Measurements from ENCODE around the gene PDGFRB. TPM values are rescaled to one million over a fixed set of nuclear protein-coding genes. Genes with fewer than 3 reads are reported as not detected.

The PDGFRB gene
- total and polyA plus RNA-seq, 7 donors = 14.6 to 56.0 (median 34.0) TPM

GRCh38 chr5:150137168-150137957, 18.3 kb downstream of the PDGFRB start:
- H3K4me3 ChIP-seq = no peak overlapping the region
- 71 to 77% (median 72%) methylated on average over 12 of the region's 12 CpGs for WGBS, 3 donors
- no peak for TF ChIP-seq CTCF (IDR thresholded peaks at IDR 0.05)
- ATAC-seq (peak in 1 of 4 donors; percentile 23), DNase-seq (no peak)
- intact Hi-C loops (cut with DNase I) = no loop called here
- no peaks in the 10 kb centered on the region for H3K27me3 ChIP-seq (ENCODE audit: insufficient read depth in 3 of 3, low read length in 2 of 3)
- no peaks in the 10 kb centered on the region for H3K4me1 ChIP-seq
- H3K27ac ChIP-seq = peak overlapping the region; percentile 71
- peaks cover 0 to 3% of the 10 kb centered on the region in 2 donors for H3K36me3 ChIP-seq (ENCODE audit: insufficient read depth in 1 of 2, low read depth in 1 of 2)
- H3K9me3 ChIP-seq = no peaks in the 10 kb centered on the region

DNA sequence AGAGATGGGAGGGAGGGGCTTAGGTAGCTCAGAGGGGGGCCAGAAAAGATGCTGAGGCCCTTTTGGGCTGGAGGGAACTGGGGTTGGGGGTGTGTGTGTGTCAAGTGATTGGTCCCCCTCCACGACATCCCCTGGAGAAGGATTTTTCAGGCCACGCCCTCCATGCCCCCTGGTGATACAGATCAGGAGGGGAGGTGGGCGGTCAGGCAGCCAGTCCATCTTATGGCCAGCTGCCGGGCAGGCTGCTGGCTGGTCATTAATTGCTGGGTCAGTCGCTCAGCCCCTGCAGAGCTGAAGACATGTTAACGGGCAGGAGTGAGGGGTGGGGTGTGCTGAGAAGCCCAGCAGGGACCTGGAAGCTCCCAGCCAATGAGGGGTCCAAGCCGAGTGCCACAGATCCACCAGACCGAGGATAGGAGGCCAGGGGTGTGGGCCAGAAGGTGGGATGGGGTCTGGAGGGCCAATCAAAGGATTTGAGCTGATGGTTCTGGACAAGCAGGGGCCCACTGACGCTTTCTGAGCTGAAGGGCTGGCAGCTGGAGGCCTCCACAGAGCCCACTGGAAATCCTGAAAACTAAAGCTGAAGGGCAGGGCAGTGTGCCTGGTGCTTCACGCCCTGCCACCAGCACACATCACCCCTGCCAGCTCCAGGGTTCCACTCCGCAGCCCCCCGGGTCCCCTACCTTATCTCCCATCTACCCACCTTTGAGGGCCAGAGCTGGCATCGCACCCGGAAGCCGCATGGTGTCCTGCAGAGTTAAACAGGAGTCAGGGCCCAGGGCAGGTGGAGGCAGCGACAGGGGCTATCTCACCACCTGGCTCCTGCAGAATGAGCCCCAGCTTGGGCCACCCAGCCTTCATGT, 19.1 kb downstream of the PDGFRB start:
- TF ChIP-seq CTCF (IDR thresholded peaks at IDR 0.05) = no peak
- no peak for ATAC-seq
- H3K36me3 ChIP-seq (ENCODE audit: insufficient read depth in 1 of 2, low read depth in 1 of 2) = peaks cover 0 to 3% of the 10 kb centered on the region in 2 donors
- H3K27ac ChIP-seq = peak overlapping the region; percentile 36
- H3K27me3 ChIP-seq (ENCODE audit: insufficient read depth in 3 of 3, low read length in 2 of 3) = no peaks in the 10 kb centered on the region
- WGBS, 3 donors = 82 to 86% (median 83%) methylated on average over 16 of the region's 16 CpGs
- H3K9me3 ChIP-seq = no peaks in the 10 kb centered on the region
- no peak overlapping the region for H3K4me3 ChIP-seq
- intact Hi-C loops (cut with DNase I) = no loop called here
- DNase-seq = no peak
- H3K4me1 ChIP-seq = no peaks in the 10 kb centered on the region

DNA sequence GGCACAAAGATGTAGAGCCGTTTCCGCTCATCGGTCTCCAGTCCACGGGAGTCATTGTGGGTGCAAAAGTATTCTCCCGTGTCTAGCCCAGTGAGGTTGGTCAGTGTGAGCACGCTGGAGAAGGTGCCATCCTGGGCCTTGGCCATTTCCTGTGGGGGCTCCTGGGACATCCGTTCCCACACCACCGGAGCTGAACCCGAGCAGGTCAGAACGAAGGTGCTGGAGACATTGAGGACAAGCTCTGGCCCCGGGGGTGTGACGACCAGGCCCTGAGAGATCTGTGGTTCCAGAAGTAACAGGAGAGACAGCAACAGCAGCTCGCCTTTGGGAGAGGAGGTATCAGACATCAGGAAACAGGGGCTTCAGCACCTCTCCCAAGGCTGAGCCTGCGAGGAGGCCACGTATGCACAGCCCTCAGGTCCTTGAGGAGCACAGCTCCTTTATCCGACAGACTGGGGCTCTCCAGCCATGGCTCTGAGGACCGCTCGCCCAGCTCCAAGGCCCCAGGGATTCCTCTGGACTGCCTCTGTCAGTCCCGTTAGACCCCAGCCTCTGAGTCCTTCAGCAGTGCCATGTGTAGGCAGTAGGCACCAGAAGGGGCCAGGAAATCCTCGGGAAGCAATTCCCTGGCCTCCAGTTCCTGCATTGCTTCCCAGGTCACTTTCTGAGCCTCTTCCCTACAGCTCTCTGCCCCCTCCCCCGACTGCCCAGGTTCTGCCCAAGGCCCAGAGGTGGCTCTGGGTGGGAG, 19.9 kb downstream of the PDGFRB start:
- DNase-seq (no peak), ATAC-seq (no peak)
- Histone ChIP-seq H3K27me3 (ENCODE audit: insufficient read depth in 3 of 3, low read length in 2 of 3) (no peaks in the 10 kb centered on the region), H3K4me3 (no peak overlapping the region), H3K4me1 (no peaks in the 10 kb centered on the region), H3K36me3 (ENCODE audit: insufficient read depth in 1 of 2, low read depth in 1 of 2) (peaks cover 0 to 3% of the 10 kb centered on the region in 2 donors), H3K9me3 (no peaks in the 10 kb centered on the region), H3K27ac (peak overlapping the region; percentile 36)
- no peak for TF ChIP-seq CTCF (IDR thresholded peaks at IDR 0.05)
- intact Hi-C loops (cut with DNase I) = no loop called here
- 78 to 79% (median 78%) methylated on average over 21 of the region's 21 CpGs for WGBS, 3 donors

- 50 to 58% (median 56%) methylated on average over 7 of the region's 7 CpGs for WGBS, 3 donors
- intact Hi-C loops (cut with DNase I) = no loop called here
- ATAC-seq = no peak
- TF ChIP-seq CTCF (IDR thresholded peaks at IDR 0.05) = no peak
- Histone ChIP-seq H3K9me3 (no peaks in the 10 kb centered on the region), H3K27me3 (ENCODE audit: insufficient read depth in 3 of 3, low read length in 2 of 3) (no peaks in the 10 kb centered on the region), H3K4me3 (no peak overlapping the region), H3K4me1 (no peaks in the 10 kb centered on the region), H3K36me3 (ENCODE audit: insufficient read depth in 1 of 2, low read depth in 1 of 2) (peaks cover 0 to 7% of the 10 kb centered on the region in 2 donors), H3K27ac (no peak overlapping the region)
- DNase-seq = peak in 1 of 2 donors; percentile 3
Measured at GRCh38 chr5:150134198-150134588, 21.5 kb downstream of the PDGFRB start.
